ENCODE results near the gene SCN2B. TPM values are rescaled to one million over a fixed set of nuclear protein-coding genes. Genes with fewer than 3 reads are reported as not detected.

The SCN2B gene
- total RNA-seq, 1 donor = not detected

DNA sequence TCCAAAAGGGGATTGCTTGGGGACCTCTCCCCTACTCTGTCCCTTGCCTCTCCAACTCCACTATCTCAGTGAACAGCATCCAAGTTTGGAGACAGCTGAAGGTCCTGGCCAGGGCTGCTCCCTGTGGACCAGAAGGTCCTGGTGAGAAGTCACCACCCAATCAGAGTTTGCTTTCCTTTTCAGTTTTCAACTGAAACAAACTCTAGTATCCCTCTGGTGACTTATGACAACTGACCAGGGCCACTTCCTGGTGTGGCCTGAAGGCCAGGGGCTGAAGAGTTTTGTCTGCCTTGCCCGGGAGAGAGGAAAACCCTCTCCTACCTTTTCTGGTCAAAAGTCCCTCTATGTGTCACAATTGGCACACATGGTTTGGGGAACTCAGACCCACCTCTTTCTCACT is 43.3 kb upstream of the SCN2B start:
- H3K4me3 ChIP-seq (ENCODE audit: low read depth, low read length) = no peak overlapping the region
- DNase-seq (ENCODE audit: low read depth) = no peak
- TF ChIP-seq, protein P1, sequence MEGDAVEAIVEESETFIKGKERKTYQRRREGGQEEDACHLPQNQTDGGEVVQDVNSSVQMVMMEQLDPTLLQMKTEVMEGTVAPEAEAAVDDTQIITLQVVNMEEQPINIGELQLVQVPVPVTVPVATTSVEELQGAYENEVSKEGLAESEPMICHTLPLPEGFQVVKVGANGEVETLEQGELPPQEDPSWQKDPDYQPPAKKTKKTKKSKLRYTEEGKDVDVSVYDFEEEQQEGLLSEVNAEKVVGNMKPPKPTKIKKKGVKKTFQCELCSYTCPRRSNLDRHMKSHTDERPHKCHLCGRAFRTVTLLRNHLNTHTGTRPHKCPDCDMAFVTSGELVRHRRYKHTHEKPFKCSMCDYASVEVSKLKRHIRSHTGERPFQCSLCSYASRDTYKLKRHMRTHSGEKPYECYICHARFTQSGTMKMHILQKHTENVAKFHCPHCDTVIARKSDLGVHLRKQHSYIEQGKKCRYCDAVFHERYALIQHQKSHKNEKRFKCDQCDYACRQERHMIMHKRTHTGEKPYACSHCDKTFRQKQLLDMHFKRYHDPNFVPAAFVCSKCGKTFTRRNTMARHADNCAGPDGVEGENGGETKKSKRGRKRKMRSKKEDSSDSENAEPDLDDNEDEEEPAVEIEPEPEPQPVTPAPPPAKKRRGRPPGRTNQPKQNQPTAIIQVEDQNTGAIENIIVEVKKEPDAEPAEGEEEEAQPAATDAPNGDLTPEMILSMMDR (IDR thresholded peaks at IDR 0.05; ENCODE audit: insufficient read depth, low read depth, low read length) = no peak

GRCh38 chr11:118219244-118219643 is 42.8 kb upstream of the SCN2B start:
- TF ChIP-seq, protein P1 (IDR thresholded peaks at IDR 0.05; ENCODE audit: insufficient read depth, low read depth, low read length) = no peak
- DNase-seq (ENCODE audit: low read depth) = no peak
- no peak overlapping the region for H3K4me3 ChIP-seq (ENCODE audit: low read depth, low read length)

GRCh38 chr11:118217575-118217974 is 41.1 kb upstream of the SCN2B start:
- DNase-seq (ENCODE audit: low read depth) = no peak
- TF ChIP-seq, protein P1 (IDR thresholded peaks at IDR 0.05; ENCODE audit: insufficient read depth, low read depth, low read length) = no peak
- no peak overlapping the region for H3K4me3 ChIP-seq (ENCODE audit: low read depth, low read length)

DNA sequence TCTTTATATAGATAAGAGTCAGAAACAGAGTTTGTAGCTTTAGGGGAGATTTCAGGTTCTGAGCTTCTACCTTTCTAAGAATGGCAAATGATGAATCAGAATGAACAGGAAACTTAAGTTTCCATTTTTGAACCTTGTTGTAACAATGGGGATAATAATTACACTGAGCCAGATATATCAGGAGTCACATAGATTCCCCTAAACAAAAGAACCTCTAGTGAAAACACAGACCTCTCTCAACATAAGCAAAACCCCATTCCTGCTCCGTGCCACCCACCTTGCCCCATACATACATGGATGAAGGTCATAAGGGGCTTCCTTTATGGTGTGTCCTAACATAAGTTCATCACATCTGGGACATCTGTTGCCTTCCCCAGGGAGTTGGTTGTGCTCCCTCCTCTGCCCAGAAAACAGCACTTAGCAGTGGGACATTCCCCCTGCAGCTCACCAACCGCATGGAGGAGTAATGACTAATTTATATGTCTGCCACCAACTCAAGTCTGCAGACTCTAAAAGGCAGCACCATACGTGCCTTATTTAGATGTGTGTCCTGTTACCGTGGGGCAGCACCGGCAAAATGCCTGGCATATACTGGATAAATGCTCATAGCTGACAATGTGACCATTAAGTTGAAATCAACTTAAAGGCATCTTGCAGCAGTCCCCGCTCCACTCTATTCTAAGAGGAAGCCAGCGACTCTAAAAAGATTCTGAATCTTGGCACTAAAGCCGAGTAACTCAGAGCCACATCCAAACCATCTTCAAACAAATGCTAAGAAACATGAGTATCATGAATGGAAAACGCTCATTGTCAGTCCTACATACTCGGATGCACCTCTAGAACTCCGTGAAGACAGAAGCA is 40.4 kb upstream of the SCN2B start:
- no peak overlapping the region for H3K4me3 ChIP-seq (ENCODE audit: low read depth, low read length)
- DNase-seq (ENCODE audit: low read depth) = no peak
- TF ChIP-seq, protein P1 (IDR thresholded peaks at IDR 0.05; ENCODE audit: insufficient read depth, low read depth, low read length) = no peak

DNA sequence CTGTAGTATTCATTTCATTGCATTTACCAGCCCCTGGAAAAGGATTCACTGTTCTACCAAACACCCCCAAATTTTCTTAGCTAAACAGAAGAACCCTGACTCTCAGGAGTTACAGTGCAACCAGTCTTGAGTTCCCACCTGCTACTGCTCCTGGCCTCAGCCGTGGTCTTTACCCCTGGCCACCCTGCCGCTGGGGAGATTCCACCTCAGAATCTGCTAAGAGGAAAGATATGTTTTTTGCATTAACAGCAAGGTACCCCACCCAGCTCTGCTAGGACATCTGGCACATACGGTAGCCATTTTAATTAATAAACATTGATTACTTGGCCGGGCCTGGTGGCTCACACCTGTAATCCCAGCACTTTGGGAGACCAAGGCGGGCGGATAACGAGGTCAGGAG is 39.3 kb upstream of the SCN2B start:
- no peak for DNase-seq (ENCODE audit: low read depth)
- H3K4me3 ChIP-seq (ENCODE audit: low read depth, low read length) = no peak overlapping the region
- TF ChIP-seq, protein P1 (IDR thresholded peaks at IDR 0.05; ENCODE audit: insufficient read depth, low read depth, low read length) = no peak

- H3K4me3 ChIP-seq (ENCODE audit: low read depth, low read length) = no peak overlapping the region
- no peak for DNase-seq (ENCODE audit: low read depth)
- TF ChIP-seq, protein P1 (IDR thresholded peaks at IDR 0.05; ENCODE audit: insufficient read depth, low read depth, low read length) = no peak
Measured at GRCh38 chr11:118215262-118215661, 38.8 kb upstream of the SCN2B start.
